LNCaP clone FGC (cell line): ENCODE results near the gene PPP1R11.

Experiments used
- DNase-seq: peaks from one replicate; pipeline ENCODE4 v3.0.0-alpha.2; 2011; ENCODE audit warnings: low read depth
- H3K4me3 ChIP-seq: 2 replicates; pipeline ENCODE4 v1.5.1; 2011; ENCODE audit warnings: mild to moderate bottlenecking, low read depth, low read length, control low read depth
- TF ChIP-seq, protein P1 (sequence below): IDR thresholded peaks from 2 replicates; pipeline ENCODE4 v1.5.1; 2012; ENCODE audit warnings: mild to moderate bottlenecking; ENCODE audit not compliant: control insufficient read depth, insufficient read depth; ENCODE audit errors: extremely low read depth

Gene PPP1R11

DNA sequence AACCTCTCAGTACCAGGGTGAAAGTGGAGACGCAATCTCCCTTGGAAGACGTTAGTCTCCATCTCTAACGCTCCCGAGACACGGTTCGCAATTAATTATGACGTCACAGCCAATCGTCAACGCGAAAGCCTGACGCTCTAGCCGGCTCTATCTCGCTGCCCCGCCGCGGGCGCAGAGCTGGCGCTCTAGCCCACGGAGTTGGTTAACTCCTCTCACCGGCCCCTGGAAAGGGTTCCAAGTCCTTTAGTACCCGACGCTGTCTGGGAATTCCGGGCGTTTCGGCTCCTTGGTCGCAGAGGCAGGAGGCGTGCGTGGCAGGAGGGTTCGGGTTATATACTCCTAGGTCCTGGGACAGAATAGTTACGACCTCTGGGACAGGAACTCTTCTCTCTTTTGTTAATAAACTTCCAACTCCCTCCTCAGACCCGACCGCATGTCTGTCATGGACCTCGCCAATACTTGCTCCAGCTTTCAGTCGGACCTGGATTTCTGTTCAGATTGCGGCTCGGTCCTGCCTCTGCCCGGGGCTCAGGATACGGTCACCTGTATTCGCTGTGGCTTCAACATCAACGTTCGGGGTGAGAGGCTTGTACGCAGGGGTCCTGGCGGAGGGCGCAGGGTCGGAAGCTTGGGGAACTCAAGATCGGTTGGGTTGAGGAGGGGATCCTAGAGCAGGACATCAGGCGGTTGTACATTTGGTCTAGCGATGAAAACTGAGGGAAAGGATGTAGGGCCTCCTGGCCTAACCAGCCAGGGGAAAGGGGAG lies 5.7 kb upstream of the PPP1R11 start, which contains the start of gene POLR1H:
TSS of gene POLR1H (plus strand) at position 174 of the 766 bp plus-strand sequence. CDS start at position 434, 260 bp downstream.
- peak; percentile 90 for DNase-seq
- peak within 1 kb of the TSS; percentile 99 for H3K4me3 ChIP-seq
- TF ChIP-seq, protein P1, sequence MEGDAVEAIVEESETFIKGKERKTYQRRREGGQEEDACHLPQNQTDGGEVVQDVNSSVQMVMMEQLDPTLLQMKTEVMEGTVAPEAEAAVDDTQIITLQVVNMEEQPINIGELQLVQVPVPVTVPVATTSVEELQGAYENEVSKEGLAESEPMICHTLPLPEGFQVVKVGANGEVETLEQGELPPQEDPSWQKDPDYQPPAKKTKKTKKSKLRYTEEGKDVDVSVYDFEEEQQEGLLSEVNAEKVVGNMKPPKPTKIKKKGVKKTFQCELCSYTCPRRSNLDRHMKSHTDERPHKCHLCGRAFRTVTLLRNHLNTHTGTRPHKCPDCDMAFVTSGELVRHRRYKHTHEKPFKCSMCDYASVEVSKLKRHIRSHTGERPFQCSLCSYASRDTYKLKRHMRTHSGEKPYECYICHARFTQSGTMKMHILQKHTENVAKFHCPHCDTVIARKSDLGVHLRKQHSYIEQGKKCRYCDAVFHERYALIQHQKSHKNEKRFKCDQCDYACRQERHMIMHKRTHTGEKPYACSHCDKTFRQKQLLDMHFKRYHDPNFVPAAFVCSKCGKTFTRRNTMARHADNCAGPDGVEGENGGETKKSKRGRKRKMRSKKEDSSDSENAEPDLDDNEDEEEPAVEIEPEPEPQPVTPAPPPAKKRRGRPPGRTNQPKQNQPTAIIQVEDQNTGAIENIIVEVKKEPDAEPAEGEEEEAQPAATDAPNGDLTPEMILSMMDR = no peak

DNA sequence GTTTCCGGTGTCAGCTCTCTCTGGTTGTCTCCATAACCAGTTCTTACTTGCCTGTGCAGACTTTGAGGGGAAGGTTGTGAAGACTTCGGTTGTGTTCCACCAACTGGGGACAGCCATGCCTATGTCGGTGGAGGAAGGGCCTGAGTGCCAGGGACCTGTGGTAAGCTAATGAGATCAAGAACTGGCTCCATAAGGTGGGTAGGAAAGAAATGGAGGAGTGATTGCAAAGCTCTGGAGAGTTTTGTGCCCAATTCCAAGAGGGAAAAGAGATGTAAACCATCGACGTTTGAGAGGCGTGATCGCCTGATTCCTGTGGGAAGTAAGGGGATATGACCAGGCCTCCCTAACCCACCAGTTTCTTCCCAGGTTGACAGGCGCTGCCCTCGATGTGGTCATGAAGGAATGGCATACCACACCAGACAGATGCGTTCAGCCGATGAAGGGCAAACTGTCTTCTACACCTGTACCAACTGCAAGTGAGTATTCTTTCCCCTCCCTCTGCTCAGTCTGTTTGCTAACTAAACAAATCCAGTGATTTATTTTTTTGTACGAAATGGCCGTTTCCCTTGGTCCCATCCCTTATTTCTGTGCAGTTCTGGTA lies 5.0 kb upstream of the PPP1R11 start:
- no peak for DNase-seq
- TF ChIP-seq, protein P1 = no peak

DNA sequence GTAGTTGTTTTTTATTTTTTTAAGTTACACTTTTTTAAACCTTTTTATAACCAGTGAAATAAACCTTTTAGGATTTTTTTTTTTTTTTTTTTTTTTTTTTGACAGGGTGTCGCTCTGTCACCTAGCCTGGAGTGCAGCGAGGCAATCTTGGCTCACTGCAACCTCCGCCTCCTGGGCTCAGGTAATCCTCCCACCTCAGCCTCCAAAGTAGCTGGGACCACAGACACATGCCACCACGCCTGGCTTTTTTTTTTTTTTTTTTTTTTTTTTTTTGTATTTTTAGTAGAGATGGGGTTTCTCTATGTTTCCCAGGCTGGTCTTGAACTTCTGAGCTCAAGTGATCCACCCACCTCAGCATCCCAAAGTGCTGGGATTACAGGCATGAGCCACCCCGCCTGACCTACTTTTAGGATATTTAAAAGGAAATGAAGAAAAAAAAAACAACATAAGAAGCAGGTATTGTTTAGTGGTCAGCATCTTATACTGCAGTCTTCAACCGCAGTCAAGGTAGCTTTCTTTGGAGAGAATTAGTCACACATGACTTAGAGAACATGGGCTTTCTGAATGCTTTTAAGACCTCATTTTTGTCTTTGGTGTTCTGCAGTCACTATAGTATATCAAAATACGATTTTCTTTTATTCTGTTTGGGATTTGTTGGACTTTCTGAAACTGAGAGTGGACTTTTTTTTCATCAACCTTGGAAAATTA lies 4.4 kb upstream of the PPP1R11 start:
- peak overlapping the region; percentile 99 for H3K4me3 ChIP-seq
- no peak for DNase-seq
- TF ChIP-seq, protein P1 = no peak

More for the DNA sequence above, 5.0 kb upstream of the PPP1R11 start:
- H3K4me3 ChIP-seq = peak overlapping the region; percentile 99

DNA sequence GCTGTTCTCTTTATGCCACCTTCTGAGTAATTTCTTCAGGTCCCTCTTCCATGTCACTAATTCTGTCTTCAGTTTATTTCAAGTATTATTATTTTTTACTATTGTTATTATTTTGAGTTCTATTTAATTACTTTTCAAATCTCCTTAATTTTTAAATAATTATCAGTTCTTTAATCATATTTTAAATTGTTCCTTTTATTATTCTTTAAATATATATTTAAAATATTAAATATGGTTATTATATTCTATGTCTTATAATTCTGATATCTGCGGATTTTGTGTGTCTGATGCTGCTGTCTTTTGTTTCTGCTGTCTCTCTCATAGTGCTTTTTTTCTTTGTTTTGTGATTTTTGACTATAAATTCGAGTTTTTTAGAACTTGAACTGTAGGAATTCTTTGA lies 3.7 kb upstream of the PPP1R11 start:
- TF ChIP-seq, protein P1 = no peak

DNA sequence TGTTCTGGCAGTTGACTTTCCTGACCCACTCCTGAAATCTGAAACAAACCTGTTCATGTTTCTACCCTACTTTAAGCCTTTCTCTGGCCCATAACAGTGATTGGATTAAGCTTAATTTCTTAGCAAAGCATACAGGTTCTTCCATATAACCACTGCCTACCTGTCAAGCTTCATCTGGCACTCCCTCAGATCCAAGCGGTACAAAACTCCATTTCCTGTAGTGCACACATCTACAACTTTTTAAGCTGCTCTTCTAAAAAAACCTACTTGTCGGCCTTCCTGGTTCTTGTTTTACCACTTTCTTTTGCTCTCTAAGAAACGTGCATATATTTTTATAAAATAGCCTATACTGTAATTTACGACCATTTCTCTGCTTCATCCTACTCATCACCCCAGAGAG lies 916 bp upstream of the PPP1R11 start:
- DNase-seq = no peak
- TF ChIP-seq, protein P1 = no peak

More for the DNA sequence above, 3.7 kb upstream of the PPP1R11 start:
- no peak overlapping the region for H3K4me3 ChIP-seq
- DNase-seq = no peak

DNA sequence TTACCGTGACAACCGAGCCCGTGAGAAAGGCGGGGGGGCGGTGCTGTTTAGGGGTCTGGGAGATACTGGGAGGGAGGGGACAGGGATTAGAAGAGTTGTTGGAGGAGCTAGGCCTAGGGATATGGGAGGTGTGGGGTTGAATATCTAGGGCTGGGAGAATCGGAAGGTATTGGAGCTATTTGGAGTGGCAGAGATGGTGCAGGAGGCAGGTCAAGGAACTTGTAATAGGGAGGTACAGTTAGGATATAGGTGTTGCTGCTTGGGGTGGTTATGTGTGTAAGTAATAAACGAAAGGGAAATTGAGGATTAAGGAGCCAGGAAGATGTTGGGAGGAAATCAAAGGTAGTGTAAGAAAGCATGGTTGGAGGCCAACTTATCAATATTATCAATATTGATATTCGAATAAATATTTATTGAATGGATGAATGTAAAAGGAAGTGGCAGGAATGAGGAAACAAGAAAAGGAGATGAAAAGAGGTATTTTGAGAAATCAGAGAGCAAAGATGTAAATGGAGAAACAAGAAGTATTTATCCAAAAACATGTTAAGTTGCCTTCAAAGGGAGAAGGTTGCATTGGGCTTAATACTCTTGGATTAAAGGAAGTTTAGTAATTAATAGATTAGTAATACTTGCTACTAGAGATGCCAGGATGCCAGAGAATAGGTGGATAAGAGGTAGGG lies 602 bp downstream of the PPP1R11 start:
- TF ChIP-seq, protein P1 = no peak
- H3K4me3 ChIP-seq = peak overlapping the region; percentile 86
- DNase-seq = no peak

More for the DNA sequence above, 916 bp upstream of the PPP1R11 start:
- H3K4me3 ChIP-seq = peak overlapping the region; percentile 86
